Measurements from ENCODE around the gene SPRED3.
A peak's percentile ranks its signal among the peaks of the same experiment; 100 is the strongest.
"Not testable (repeated sequence)": the region's sequence is repeated elsewhere in the genome, so short reads cannot be mapped to it uniquely, and the experiment has no call there.

The SPRED3 gene, protein sequence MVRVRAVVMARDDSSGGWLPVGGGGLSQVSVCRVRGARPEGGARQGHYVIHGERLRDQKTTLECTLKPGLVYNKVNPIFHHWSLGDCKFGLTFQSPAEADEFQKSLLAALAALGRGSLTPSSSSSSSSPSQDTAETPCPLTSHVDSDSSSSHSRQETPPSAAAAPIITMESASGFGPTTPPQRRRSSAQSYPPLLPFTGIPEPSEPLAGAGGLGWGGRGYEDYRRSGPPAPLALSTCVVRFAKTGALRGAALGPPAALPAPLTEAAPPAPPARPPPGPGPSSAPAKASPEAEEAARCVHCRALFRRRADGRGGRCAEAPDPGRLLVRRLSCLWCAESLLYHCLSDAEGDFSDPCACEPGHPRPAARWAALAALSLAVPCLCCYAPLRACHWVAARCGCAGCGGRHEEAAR

GRCh38 chr19:38388349-38389100 is at the start of gene SPRED3:
Gene SPRED3, plus strand, starts transcription at chr19:38388697. Its CDS starts 1,606 bp downstream, at chr19:38390303.
- peak; percentile 43 for DNase-seq (ENCODE audit: low spot score)

DNA sequence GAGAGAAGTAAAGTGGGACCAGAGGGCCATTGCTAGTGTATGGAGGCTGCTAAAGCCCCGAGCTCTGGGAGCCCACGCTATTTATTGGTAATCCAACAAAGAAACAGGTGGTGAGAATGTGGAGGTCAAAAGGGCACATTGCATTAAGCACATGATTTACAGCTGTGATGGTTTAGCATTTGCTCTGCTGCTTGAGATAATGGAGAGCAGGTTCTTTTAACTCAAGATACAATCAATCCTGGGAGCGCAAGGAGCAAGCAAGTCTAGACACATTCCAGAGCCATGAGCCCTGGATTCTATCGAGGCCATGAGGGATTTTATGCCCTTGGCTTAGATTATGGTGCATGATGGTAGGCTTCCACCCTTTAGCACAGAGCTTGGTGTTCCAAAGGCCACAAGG is 49.5 kb upstream of the SPRED3 start:
- DNase-seq (ENCODE audit: low spot score): not testable (repeated sequence)

DNA sequence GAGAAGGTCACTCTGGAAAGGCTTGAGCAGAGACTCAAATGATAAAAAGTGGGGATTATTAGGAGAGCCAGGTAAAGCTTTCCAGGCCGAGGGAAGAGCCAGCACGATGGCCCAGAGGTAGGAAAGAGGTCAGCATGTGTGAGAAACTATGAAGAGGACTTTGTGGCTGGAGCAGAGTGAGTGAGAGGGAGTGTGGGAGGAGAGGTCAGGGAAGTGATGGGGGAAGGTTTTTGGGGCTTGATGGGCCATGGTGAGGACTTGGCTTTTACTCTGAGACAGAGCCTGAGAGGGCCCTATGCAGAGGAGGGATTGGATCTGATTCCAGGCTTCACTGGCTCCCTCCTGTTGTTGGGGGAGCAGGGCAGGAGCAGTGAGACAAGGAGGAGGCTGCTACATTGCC is 47.6 kb upstream of the SPRED3 start:
- no peak for DNase-seq (ENCODE audit: low spot score)

GRCh38 chr19:38346837-38347236 is 41.7 kb upstream of the SPRED3 start:
- DNase-seq (ENCODE audit: low spot score): no peak

DNA sequence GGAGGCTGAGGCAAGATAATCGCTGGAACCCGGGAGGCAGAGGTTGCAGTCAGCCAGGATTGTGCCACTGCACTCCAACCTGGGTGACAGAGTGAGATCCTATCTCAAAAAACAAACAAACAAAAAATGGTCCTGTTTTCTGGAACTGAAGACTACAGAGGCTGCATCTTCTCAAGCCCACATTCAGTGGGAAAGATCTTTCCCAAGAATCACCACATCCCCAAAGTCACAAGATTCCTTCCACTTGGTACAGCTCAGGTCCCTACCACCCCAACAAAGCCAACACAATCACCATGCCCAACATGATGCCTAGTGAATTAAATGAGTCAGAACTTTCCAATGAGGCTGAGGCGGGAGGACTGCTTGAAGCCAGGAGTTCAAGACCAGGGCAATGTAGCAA is 37.6 kb upstream of the SPRED3 start:
- DNase-seq (ENCODE audit: low spot score): no peak

DNA sequence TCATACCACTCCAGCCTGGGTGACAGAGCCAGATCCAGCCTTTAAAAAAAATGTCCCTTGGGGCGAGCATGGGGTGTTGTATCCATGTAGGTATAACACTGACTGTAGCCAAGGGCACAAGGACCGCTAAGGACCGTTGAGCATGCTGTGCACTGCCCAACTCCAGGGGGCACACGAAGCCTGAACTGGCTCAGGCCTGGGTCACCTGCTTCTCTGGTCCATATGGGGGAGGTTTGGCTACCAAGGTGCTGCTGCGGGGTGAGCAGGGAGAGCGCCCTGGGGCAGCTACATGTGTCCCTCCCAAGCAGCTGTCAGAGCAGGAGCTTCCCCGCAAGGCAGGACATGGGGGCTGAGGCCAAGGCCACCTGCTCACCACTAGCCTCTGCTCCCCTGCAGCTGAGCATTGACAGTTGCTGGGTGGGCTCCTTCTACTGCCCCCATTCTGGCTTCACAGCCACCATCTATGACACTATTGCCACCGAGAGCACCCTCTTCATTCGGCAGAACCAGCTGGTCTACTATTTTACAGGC is 36.6 kb upstream of the SPRED3 start:
- DNase-seq (ENCODE audit: low spot score): no peak

DNA sequence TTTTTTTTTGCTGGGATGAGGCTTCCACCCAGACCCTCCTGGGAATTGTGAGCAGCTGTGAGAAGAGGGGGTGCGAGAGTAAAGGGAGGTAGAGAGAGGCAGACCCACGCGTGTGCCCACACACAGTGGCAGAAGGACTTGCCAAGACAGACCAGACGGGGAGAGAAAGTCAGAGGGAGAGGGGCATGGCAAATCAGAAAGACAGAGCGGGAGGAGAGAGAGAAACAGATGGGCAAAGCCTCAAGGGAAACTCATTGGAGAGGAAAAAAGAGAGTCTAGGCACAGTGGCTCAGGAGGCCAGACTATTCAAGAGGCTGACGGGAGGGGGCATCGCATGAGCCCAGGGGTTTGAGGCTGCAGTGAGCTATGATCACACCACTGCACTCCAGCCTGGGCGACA is 35.9 kb upstream of the SPRED3 start:
- no peak for DNase-seq (ENCODE audit: low spot score)

- DNase-seq (ENCODE audit: low spot score): no peak
These were observed 32.5 kb upstream of the SPRED3 start for GRCh38 chr19:38355728-38356725.

DNA sequence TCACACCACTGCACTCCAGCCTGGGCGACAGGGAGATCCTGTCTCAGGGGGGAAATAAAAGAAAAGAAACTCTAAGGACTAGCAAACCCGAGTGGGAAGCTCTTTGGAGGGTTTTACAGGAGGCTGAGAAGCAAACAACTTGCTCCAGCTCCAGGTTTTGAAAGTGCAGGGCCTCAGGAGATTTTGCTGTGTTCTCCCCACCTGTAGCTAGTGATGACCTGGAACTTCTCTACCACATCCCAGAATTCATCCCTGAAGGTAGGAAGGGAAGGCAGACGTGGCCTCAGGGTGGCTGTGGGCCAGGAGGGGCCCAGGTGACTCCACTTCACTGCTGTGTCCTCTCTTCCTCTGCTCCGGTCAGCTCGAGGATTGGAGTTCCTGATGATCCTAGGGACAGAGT is 30.4 kb upstream of the SPRED3 start:
- no peak for DNase-seq (ENCODE audit: low spot score)

DNA sequence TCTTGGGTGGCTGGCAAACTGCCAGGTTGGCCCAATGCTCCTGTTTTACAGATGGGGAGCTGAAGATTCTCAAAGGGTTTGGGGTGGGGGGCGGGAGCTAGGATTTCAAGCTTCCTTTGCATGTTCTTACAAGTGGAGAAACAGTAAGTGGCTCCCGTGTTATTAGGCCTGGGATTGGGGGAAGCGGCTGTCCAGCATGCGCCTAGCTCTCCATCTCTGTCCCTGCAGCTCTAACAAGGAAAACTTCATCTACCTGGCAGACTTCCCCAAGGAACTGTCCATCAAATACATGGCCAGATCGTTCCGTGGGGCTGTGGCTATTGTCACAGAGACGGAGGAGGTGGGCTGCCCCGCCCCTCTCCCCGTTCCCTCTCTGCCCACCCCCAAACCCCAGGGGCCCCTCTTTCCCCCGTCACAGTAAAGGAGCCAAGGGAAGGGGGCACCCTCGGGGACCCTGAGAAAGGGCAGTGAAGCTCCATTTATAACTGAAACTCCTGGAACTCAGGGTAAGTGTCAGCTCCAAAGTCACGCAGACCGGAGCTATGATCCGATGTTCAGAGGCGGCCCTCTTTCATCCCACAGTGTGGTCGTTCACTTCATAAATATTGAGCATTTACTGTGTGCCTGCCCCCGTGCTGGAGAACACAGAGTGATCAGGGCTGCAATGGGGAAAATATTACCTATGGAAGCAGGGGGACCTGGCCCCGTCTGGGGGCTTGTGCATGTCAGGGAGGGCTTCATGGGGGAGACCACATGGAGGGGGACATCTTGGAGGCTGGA is 29.1 kb upstream of the SPRED3 start:
- DNase-seq (ENCODE audit: low spot score): no peak

- DNase-seq (ENCODE audit: low spot score): no peak
These were observed 28.1 kb upstream of the SPRED3 start for GRCh38 chr19:38360351-38360750.

DNA sequence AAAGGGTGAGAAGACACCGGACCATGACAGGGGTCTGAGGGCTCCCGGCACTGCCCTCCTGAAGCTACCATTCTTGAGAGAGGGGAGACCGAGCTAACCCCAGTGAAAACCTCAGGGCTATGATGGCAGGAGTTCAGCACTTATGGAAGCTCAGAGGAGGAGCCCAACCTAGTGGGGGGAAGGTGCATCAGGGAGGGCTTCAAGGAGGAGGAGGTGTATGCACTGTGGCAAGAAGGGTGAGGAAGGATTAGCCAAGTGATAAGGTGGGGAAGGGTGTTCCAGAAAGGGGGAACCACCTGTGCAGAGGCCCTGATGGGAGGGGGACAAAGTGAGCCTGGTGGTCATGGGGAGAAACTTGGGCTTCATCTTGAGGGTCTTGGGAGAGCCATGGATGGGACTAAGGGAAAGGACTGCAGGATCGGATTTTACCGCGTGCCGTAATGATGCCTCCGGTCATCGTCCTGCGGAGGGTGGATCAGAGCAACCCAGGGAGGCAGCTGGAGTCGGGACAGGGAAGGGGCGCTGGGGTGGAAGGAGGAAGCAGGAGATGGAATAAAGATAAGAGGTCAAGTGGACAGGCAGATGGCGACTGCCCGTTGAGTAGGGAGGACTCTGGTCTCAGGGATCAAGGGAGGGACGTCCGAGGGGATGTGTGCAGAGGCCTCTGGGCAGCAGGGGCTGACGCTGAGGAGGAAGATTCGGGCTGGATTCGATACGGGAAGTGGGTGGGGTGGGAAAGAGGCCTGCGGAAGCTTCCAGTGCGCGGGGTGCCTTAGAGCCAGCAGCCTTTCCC is 27.5 kb upstream of the SPRED3 start:
- DNase-seq (ENCODE audit: low spot score): no peak

DNA sequence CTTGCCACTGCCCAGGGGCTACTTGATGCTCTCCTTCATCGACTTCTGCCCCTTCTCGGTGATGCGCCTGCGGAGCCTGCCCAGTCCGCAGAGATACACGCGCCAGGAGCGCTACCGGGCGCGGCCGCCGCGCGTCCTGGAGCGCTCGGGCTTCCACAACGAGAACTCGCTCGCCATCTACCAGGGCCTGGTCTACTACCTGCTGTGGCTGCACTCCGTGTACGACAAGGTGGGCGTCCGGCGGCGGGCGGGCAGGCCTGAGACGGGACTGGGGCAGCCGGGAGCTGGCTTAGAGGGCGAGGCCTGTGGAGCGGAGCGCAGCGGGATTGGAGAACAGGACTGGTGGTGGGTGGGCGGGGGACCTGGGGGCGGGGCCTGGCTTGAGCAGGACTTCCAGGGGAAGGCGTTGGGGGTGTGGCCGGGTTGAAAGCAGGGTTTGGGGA is 26.8 kb upstream of the SPRED3 start:
- DNase-seq (ENCODE audit: low spot score): peak; percentile 95

DNA sequence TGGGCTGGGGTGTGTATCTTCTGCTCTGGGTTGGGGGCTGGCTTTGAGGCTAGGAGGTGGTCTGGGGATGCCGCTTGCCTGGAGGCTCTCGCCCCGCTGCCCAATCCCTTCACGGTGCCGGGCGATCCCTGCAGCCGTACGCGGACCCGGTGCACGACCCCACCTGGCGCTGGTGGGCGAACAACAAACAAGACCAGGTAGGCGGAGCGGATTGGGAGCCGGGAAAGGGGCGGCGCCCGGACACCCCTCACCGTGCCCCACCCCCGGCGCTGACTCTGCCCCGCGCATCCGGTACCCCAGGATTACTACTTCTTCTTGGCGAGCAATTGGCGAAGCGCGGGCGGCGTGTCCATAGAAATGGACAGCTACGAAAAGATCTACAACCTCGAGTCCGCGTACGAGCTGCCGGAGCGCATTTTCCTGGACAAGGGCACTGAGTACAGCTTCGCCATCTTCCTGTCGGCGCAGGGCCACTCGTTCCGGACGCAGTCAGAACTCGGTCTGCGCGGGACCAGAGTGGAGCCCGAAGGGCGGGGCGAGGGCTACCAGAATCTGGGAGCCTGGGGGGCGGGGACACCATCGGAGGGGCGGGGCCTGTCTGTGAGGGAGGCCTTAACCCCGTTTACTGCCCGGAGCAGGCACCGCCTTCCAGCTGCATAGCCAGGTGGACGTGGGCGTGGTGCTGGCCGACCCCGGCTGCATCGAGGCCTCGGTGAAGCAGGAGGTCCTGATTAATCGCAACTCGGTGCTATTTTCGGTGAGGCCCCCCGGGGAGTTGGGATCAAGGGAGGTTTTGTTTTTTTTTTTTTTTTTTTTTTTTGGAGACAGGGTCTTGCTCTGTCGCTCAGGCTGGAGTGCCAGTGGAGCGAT is 26.2 kb upstream of the SPRED3 start:
- DNase-seq (ENCODE audit: low spot score): peak; percentile 93

GRCh38 chr19:38362946-38363688 is 25.4 kb upstream of the SPRED3 start:
- DNase-seq (ENCODE audit: low spot score): not testable (repeated sequence)

GRCh38 chr19:38367041-38367440 is 21.5 kb upstream of the SPRED3 start:
- no peak for DNase-seq (ENCODE audit: low spot score)

DNA sequence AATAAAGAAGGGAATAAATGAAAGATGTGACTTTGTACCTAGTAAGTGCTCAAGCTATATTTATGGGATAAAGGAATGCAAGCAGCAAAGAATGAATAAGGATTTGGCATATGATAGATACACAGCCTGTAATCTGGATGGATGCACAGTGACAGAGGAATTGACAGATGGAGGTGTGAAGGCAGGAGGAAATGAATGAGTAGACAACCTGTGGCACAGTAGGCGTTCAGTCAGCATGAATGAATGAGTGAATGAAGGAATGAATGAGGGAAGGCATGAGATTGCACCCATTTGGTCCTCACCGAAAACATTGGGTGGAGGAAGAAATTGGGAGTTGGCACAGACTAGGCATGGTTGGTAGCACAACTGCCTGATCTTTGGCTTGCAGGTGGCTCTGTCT is 18.9 kb upstream of the SPRED3 start:
- DNase-seq (ENCODE audit: low spot score): no peak

- no peak for DNase-seq (ENCODE audit: low spot score)
These were observed 18.2 kb upstream of the SPRED3 start for GRCh38 chr19:38370299-38370698.

Measured in SW480 (cell line).